OCI-LY3 (cell line): Measurements from ENCODE around the gene KCNMA1.

Source experiments
- H2AFZ ChIP-seq: fragments of 200-600, 300-600 bp; shearing (Covaris generic); 2 replicates; pipeline ENCODE4 v1.6.0; 2014; ENCODE audit warnings: antibody characterized with exemption, low read depth, low read length
- H3K27ac ChIP-seq: fragments of 200-600, 300-600 bp; sonication (generic); 2 replicates; pipeline ENCODE4 v1.5.1; 2014; ENCODE audit warnings: mild to moderate bottlenecking, low read length, moderate library complexity, mixed read lengths
- H3K27me3 ChIP-seq: fragments of 200-600, 300-600 bp; sonication (generic); 2 replicates; pipeline ENCODE4 v1.6.1; 2014; ENCODE audit warnings: low read depth, low read length, mixed read lengths
- H3K36me3 ChIP-seq: fragments of 200-600, 300-600 bp; sonication (generic); replicated peaks from 2 replicates; pipeline ENCODE3; 2014; ENCODE audit warnings: low read depth, low read length, mixed read lengths
- H3K4me1 ChIP-seq: fragments of 300-600, 200-600 bp; sonication (generic); 2 replicates; pipeline ENCODE4 v1.6.1; 2014; ENCODE audit warnings: low read length, mixed read lengths
- H3K4me2 ChIP-seq: fragments of 200-600, 300-600 bp; sonication (generic); 2 replicates; pipeline ENCODE4 v1.6.1; 2014; ENCODE audit warnings: low read length, mixed read lengths
- H3K4me3 ChIP-seq: fragments of 300-600, 200-600 bp; sonication (generic); 2 replicates; pipeline ENCODE4 v1.5.1; 2014; ENCODE audit warnings: antibody characterized with exemption, mild to moderate bottlenecking, low read length, moderate library complexity
- H3K79me2 ChIP-seq: fragments of 300-600, 200-600 bp; shearing (Covaris generic); 2 replicates; pipeline ENCODE4 v1.6.1; 2014; ENCODE audit warnings: mild to moderate bottlenecking, low read length, mixed read lengths
- H3K9ac ChIP-seq: fragments of 300-600, 200-600 bp; shearing (Covaris generic); 2 replicates; pipeline ENCODE4 v1.6.0; 2014; ENCODE audit warnings: mild to moderate bottlenecking, low read length, moderate library complexity
- H3K9me3 ChIP-seq: fragments of 200-600, 300-600 bp; shearing (Covaris generic); 2 replicates; pipeline ENCODE4 v1.6.1; 2014; ENCODE audit warnings: low read length, mixed read lengths; ENCODE audit not compliant: insufficient read depth
- H4K20me1 ChIP-seq: fragments of 200-600, 300-600 bp; sonication (generic); 2 replicates; pipeline ENCODE4 v1.6.1; 2016; ENCODE audit warnings: low read length, mixed read lengths; ENCODE audit not compliant: insufficient read depth
- EZH2phosphoT487 ChIP-seq: fragments of 200-600 bp; shearing (Covaris generic); IDR thresholded peaks from 2 replicates; pipeline ENCODE4 v1.6.1; 2018; ENCODE audit warnings: antibody characterized with exemption, mixed run types, low read depth
- TF ChIP-seq, protein P1 (sequence below): fragments of 200-600, 300-600 bp; sonication (generic); IDR thresholded peaks from 2 replicates; pipeline ENCODE4 v1.5.1; 2014; ENCODE audit warnings: antibody characterized with exemption, low read length, low read depth

The KCNMA1 gene

DNA sequence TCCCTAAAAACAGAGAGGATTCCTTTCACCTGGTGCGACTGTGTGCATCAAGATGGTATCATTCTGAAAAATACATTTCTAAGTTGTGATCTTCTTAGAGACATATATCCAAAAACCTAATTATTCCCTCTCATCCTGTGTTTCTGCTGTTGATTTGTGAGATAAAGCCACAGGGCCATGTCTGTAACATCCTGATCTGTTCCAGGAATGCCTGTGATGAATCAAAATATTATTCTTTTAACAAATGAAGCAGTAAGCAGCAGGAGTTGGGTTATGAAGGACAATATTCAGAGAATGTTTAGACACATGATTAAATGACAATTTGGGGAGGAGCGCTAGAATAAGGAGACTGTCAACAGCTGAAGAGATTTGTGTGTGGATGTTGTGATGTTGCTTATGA lies 731.4 kb downstream of the KCNMA1 start:
- no peaks in the 10 kb centered on the region for H3K4me1 ChIP-seq
- no peaks in the 10 kb centered on the region for H3K79me2 ChIP-seq
- no peak overlapping the region for H3K4me3 ChIP-seq
- TF ChIP-seq EZH2phosphoT487, result no peak
- TF ChIP-seq, protein P1, sequence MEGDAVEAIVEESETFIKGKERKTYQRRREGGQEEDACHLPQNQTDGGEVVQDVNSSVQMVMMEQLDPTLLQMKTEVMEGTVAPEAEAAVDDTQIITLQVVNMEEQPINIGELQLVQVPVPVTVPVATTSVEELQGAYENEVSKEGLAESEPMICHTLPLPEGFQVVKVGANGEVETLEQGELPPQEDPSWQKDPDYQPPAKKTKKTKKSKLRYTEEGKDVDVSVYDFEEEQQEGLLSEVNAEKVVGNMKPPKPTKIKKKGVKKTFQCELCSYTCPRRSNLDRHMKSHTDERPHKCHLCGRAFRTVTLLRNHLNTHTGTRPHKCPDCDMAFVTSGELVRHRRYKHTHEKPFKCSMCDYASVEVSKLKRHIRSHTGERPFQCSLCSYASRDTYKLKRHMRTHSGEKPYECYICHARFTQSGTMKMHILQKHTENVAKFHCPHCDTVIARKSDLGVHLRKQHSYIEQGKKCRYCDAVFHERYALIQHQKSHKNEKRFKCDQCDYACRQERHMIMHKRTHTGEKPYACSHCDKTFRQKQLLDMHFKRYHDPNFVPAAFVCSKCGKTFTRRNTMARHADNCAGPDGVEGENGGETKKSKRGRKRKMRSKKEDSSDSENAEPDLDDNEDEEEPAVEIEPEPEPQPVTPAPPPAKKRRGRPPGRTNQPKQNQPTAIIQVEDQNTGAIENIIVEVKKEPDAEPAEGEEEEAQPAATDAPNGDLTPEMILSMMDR, result no peak
- H4K20me1 ChIP-seq, result no peaks in the 10 kb centered on the region
- H3K4me2 ChIP-seq, result no peak overlapping the region
- no peak overlapping the region for H3K9ac ChIP-seq
- H3K27ac ChIP-seq, result no peak overlapping the region
- H3K9me3 ChIP-seq, result no peaks in the 10 kb centered on the region
- H3K27me3 ChIP-seq, result no peaks in the 10 kb centered on the region
- H2AFZ ChIP-seq, result no peak overlapping the region
- peaks cover 17% of the 10 kb centered on the region for H3K36me3 ChIP-seq

DNA sequence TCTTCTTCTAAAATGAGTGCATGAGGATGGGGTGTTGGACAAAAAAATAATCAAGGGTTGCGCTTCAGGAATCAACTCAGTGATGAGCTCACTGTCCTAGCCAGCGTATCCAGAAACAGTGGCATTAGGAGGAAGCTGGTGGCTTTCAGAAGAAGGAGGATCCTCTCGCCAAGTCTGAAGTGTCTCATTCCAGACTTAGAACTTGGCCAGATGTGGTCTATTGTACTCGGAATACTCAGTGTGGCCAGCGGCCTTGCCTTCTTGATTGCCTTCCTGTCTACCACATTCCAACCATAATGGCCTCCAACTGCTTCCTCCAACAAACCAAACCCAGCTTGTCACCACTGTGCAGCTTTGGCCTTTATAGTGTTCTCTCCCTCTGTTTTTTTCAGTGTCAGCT lies 732.4 kb downstream of the KCNMA1 start:
- Histone ChIP-seq H2AFZ (no peak overlapping the region), H3K4me1 (no peaks in the 10 kb centered on the region), H3K4me3 (no peak overlapping the region), H3K27me3 (no peaks in the 10 kb centered on the region), H4K20me1 (no peaks in the 10 kb centered on the region), H3K4me2 (no peak overlapping the region), H3K79me2 (no peaks in the 10 kb centered on the region), H3K27ac (no peak overlapping the region), H3K36me3 (peaks cover 17% of the 10 kb centered on the region), H3K9me3 (no peaks in the 10 kb centered on the region), H3K9ac (no peak overlapping the region)
- TF ChIP-seq, protein P1, result no peak
- no peak for TF ChIP-seq EZH2phosphoT487

DNA sequence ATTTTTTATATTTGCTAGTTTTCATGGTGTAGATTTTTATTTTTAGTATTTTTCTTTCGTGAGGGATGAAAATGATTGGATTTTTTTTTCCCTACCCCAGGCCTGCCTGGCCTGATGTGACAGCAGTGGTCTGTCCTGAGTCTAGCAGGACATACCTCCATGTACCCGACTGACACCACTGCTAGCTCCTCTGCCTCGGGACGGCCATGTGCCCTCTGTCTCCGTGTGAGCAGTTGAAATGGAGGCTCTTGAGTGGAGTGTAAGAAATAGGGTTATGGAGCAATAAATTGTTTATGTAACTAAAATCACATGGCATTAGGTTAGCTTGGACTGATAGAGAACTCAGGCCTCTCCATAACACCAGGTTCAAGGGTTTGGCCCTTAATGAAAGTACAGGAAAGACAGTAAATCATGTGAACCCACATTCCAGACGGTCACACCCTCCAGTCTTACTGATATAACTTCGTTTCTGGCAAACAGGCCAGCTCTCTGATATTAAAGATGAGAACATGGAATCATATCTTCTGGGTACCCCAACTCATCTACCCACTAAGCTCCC lies 734.1 kb downstream of the KCNMA1 start:
- Histone ChIP-seq H3K4me3 (no peak overlapping the region), H3K9me3 (no peaks in the 10 kb centered on the region), H3K4me1 (no peaks in the 10 kb centered on the region), H3K4me2 (no peak overlapping the region), H3K27me3 (no peaks in the 10 kb centered on the region), H3K79me2 (no peaks in the 10 kb centered on the region), H4K20me1 (no peaks in the 10 kb centered on the region), H3K27ac (no peak overlapping the region), H3K9ac (no peak overlapping the region), H2AFZ (no peak overlapping the region), H3K36me3 (peaks cover 2% of the 10 kb centered on the region)
- TF ChIP-seq, protein P1, result no peak
- TF ChIP-seq EZH2phosphoT487, result no peak

DNA sequence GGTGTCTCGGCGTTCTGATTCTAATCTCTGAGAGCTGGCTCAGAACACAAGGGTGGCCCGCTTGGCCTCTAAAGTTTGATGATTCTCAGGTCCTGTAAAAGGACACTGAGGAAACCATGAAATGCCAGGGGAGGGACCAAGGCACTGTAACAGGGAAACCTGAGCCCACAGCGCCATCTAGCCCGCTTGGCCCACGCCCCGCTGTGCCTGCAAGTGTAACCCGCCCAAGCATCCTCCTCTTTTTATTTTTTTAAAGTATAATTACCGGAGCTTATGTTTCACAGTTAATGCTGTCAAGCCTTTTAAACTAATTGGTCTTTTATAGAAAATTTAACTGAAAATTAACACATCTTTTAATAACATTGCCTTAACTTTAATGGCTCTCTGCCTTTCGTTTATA lies 734.7 kb downstream of the KCNMA1 start:
- Histone ChIP-seq H3K27ac (no peak overlapping the region), H3K79me2 (no peaks in the 10 kb centered on the region), H3K4me3 (no peak overlapping the region), H3K9me3 (no peaks in the 10 kb centered on the region), H3K36me3 (no peaks in the 10 kb centered on the region), H3K9ac (no peak overlapping the region), H3K4me1 (no peaks in the 10 kb centered on the region), H3K27me3 (no peaks in the 10 kb centered on the region), H2AFZ (no peak overlapping the region), H4K20me1 (no peaks in the 10 kb centered on the region), H3K4me2 (no peak overlapping the region)
- TF ChIP-seq EZH2phosphoT487, result no peak
- TF ChIP-seq, protein P1, result peak; percentile 64
